Measurements from ENCODE around the gene PTGFRN. TPM values are rescaled to one million over a fixed set of nuclear protein-coding genes. Genes with fewer than 3 reads are reported as not detected.

Gene PTGFRN
- total RNA-seq, 1 experiment from 2014 or later: 60.6 TPM

DNA sequence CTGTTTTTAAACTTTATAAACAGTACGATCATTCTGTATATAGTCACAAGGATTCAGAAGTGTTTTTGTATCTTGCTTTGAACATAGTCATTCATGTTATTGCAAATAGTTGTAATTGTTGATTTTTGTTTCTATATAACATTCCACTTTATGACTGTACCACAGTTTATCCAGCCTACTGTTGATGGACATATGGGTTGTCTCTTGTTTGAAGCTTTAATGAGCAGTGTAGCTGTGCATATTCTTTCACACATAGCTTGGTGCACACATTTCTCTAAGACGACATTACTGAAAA, 98.0 kb downstream of the PTGFRN start:
- BruUV-seq (replicated peaks): no TSS peak

More for the DNA sequence above, 98.0 kb downstream of the PTGFRN start:
- Histone ChIP-seq H3K9me2 (ENCODE audit: insufficient read depth) (no peaks in the 10 kb centered on the region), H3K4me3 (replicated peaks in 1 of 2; ENCODE audit: low read depth in 1 of 2, low read length in 2 of 2) (no peak overlapping the region), H2AFZ (ENCODE audit: low read depth, low read length, poor library complexity, severe bottlenecking) (no peak overlapping the region), H3K9me3 (ENCODE audit: control insufficient read depth in 1 of 2, insufficient read depth in 1 of 2, low read depth in 1 of 2, low read length in 2 of 2) (no peaks in the 10 kb centered on the region), H3K27ac (ENCODE audit: low read depth, low read length) (no peak overlapping the region), H3K27me3 (ENCODE audit: insufficient read depth, low read length) (no peaks in the 10 kb centered on the region), H4K20me1 (ENCODE audit: insufficient read depth) (no peaks in the 10 kb centered on the region), H3K9ac (ENCODE audit: low read length) (no peak overlapping the region), H3K4me2 (ENCODE audit: low read length) (no peak overlapping the region), H3K79me2 (ENCODE audit: insufficient read depth, low read length) (no peaks in the 10 kb centered on the region), H3K4me1 (ENCODE audit: control insufficient read depth in 1 of 2, insufficient read depth in 2 of 2, low read length in 2 of 2) (no peaks in the 10 kb centered on the region), H3K36me3 (ENCODE audit: control insufficient read depth in 1 of 2, insufficient read depth in 2 of 2, low read length in 2 of 2) (no peaks in the 10 kb centered on the region)
- POLR2A ChIA-PET: no interaction called here
- no peak for DNase-seq (ENCODE audit: low read depth, low spot score)
- CTCF ChIA-PET: no interaction called here
- intact Hi-C loops (cut with micrococcal nuclease): no loop called here
- RAD21 ChIA-PET (ENCODE audit: low non-redundant PET in 1 of 2, low total read pairs in 2 of 2, uncharacterized antibody in 2 of 2, unreplicated experiment in 2 of 2): no interaction called here
- ATAC-seq: no peak
- TF ChIP-seq CBX3 (IDR thresholded peaks at IDR 0.05; ENCODE audit: low read depth): no peak
- no peak for TF ChIP-seq ELF1 (IDR thresholded peaks at IDR 0.05; ENCODE audit: borderline replicate concordance, low read depth)
- TF ChIP-seq YY1 (IDR thresholded peaks at IDR 0.05; ENCODE audit: extremely low read depth, insufficient replicate concordance, low read depth, low read length): no peak
- no peak for TF ChIP-seq SP1 (IDR thresholded peaks at IDR 0.05; ENCODE audit: low read depth)
- TF ChIP-seq SIN3A (IDR thresholded peaks at IDR 0.05; ENCODE audit: low read depth): no peak
- TF ChIP-seq, protein P1, sequence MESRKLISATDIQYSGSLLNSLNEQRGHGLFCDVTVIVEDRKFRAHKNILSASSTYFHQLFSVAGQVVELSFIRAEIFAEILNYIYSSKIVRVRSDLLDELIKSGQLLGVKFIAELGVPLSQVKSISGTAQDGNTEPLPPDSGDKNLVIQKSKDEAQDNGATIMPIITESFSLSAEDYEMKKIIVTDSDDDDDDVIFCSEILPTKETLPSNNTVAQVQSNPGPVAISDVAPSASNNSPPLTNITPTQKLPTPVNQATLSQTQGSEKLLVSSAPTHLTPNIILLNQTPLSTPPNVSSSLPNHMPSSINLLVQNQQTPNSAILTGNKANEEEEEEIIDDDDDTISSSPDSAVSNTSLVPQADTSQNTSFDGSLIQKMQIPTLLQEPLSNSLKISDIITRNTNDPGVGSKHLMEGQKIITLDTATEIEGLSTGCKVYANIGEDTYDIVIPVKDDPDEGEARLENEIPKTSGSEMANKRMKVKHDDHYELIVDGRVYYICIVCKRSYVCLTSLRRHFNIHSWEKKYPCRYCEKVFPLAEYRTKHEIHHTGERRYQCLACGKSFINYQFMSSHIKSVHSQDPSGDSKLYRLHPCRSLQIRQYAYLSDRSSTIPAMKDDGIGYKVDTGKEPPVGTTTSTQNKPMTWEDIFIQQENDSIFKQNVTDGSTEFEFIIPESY (IDR thresholded peaks at IDR 0.05; ENCODE audit: extremely low read depth, insufficient replicate concordance, low read length): no peak
- TF ChIP-seq, protein P2, sequence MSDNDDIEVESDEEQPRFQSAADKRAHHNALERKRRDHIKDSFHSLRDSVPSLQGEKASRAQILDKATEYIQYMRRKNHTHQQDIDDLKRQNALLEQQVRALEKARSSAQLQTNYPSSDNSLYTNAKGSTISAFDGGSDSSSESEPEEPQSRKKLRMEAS (IDR thresholded peaks at IDR 0.05): no peak
- TF ChIP-seq, protein P3, sequence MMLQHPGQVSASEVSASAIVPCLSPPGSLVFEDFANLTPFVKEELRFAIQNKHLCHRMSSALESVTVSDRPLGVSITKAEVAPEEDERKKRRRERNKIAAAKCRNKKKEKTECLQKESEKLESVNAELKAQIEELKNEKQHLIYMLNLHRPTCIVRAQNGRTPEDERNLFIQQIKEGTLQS (IDR thresholded peaks at IDR 0.05): no peak
- no peak for TF ChIP-seq FOSL1 (IDR thresholded peaks at IDR 0.05; ENCODE audit: low read depth)
- TF ChIP-seq, protein P4, sequence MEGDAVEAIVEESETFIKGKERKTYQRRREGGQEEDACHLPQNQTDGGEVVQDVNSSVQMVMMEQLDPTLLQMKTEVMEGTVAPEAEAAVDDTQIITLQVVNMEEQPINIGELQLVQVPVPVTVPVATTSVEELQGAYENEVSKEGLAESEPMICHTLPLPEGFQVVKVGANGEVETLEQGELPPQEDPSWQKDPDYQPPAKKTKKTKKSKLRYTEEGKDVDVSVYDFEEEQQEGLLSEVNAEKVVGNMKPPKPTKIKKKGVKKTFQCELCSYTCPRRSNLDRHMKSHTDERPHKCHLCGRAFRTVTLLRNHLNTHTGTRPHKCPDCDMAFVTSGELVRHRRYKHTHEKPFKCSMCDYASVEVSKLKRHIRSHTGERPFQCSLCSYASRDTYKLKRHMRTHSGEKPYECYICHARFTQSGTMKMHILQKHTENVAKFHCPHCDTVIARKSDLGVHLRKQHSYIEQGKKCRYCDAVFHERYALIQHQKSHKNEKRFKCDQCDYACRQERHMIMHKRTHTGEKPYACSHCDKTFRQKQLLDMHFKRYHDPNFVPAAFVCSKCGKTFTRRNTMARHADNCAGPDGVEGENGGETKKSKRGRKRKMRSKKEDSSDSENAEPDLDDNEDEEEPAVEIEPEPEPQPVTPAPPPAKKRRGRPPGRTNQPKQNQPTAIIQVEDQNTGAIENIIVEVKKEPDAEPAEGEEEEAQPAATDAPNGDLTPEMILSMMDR (IDR thresholded peaks at IDR 0.05 in 2 of 3, conservative IDR thresholded peaks at IDR 0.05 in 1 of 3; ENCODE audit: borderline replicate concordance in 1 of 3, insufficient read depth in 1 of 3, low read depth in 2 of 3, low read length in 2 of 3): no peak
- no peak for TF ChIP-seq EZH2phosphoT487 (IDR thresholded peaks at IDR 0.05; ENCODE audit: borderline replicate concordance)
- no peak for TF ChIP-seq EGR1 (IDR thresholded peaks at IDR 0.05; ENCODE audit: low read depth)
- no peak for TF ChIP-seq POLR2AphosphoS5 (IDR thresholded peaks at IDR 0.05; ENCODE audit: low read depth, low read length)
- TF ChIP-seq ZNF274 (IDR thresholded peaks at IDR 0.05; ENCODE audit: low read depth, low read length): no peak
- no peak for TF ChIP-seq SRF (IDR thresholded peaks at IDR 0.05; ENCODE audit: low read depth)
- no peak for TF ChIP-seq RAD21 (IDR thresholded peaks at IDR 0.05; ENCODE audit: low read depth)
- TF ChIP-seq ZFX (IDR thresholded peaks at IDR 0.05): no peak

Measured in HCT116 (cell line).